GM21528 (cell line): ENCODE data around the gene UBE2L5.
A peak's percentile ranks its signal among the peaks of the same experiment; 100 is the strongest.

Experiments used
- ATAC-seq: cut with Tn5 transposase; IDR thresholded peaks from one replicate; pipeline ENCODE4 v1.9.1; 2021; ENCODE audit warnings: mild to moderate bottlenecking, moderate library complexity; ENCODE audit not compliant: unreplicated experiment, low FRiP score

UBE2L5 gene

DNA sequence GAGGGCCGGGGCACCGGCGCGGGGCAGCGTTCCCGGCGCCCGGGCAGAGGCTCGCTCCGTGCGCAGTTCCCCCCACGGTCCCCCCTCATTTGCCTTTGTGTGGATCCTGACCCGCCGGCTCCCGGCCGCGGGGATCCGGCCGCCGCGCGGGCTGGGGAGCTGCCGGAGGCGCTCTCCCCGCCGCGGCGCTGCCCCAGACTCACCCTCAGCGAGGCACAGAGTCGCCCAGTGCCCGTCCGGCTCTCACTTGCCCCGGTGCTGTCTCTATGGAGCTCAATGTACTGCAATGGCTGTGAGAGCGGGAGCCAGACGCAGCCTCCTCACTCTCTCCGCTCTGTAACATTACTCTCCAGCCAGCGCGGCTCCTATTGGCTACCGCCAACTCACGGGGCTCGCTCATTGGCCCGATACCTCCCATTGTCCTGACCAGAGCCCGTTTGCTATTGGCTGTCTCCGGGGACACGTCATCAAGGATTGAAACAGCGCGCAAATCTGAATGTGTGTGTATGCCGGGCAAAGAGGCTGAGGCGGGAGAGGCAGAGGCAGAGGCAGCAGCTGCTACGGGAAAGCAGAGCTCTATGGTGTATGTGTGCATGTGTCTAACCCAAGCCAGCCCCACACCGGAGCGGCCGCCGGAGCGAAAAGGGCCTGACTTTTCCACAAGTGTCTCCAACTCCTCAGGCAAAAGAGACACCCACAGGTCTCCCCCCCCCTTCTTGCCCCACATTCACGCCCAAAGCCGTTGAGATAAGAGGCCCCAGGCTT, 43.5 kb downstream of the UBE2L5 start, which contains the start of gene HMGB1:
Gene HMGB1, minus strand, starts transcription at position 344 of the 765 bp plus-strand sequence. CDS start 2,256 bp downstream, outside the sequence.
- ATAC-seq, result peak; percentile 89

DNA sequence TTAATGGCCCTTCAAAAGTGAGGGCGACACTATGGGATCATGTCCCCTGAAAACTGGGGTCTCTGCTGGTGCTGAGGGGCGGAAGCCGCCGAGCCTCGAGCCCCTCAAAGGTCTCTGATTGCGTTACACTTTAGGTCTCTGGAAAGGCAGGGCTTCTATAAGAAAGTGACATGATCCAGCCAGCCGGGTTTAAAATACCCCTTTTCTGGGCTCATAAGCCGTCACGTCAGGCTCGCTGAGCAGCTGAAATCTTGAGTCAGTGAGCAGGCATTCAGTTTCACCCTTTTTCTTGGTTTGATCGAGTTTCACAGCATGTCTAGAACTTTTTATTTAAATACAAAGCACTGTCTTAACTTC, 44.0 kb downstream of the UBE2L5 start:
- no peak for ATAC-seq

DNA sequence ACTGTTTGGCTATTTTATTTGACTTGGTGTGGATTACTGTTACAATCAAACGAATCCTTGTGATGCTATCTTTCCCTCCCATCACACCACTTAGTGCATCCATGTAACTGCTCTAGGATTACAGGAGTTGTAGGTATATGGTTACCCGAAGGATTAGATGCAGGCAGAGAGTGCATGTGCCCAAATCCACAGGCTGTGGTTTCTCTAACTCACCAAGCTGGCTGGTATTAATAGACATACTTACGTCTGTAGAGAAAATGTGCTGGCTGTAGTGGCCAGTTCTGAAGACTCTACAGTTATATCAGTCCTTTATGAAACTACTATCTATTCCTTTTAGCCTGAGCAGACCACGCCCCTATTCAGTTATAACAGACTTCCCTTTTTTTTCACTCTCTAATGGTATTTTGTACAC, 44.6 kb downstream of the UBE2L5 start:
- no peak for ATAC-seq

DNA sequence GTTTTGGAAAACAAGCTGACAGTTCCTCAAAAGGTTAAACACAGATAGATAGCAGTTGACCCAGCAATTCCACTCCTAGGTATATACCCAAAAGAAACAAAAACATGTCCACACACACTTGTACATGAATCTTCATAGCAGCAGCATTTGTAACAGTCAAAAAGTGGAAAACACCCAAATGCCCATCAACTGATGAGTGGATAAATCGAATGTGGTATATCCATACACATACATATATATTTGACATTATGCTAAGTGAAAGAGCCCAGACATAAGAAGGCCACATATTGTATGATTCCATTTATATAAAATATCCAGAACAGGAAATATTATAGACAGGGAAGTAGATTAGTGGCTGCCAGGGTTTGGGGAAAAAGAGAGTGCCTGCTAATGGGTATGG, 51.4 kb downstream of the UBE2L5 start:
- no peak for ATAC-seq

DNA sequence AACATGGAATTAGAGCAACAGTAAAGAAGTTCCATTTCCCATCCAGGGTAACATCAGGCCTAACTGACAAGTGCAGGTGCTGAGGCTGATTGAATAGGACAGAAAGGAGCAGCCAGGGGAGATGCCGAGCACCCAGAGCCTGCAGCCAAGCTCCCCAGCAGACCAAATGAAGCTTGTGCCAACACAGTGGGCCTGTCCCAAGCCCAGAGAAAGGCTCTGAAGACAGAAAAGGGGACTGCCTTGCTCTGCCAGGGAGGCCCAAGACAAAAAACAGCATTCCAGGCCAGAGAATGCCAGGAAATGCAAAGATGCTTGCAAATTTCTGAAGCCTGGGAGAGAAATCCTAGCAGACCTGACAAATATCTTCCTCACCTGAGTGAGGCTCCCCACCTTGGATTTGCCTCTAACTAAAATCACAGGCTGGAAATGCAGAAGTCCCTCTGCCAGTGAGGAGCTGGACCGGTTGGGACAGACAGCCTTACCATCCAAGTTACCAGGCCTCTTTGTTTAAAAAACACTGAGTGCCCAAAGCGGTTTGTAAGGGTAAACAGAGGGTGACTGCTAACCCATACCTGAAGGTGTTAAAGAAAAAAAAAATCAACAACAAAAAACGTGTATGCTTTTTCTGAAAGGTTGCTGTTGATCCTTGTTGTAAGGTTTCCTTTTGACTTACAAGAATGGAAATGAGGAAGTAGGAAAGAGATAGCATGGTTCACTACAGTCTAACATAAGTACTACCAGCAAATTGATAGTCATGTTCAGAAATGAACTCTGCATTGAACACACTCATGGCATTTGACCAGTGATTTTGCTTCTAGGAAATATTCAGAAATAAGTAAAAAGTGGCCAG, 55.3 kb downstream of the UBE2L5 start:
- peak; percentile 94 for ATAC-seq
